Neural cell (in vitro differentiated cells): Measurements from ENCODE around the gene NR1D1. TPM values are rescaled to one million over a fixed set of nuclear protein-coding genes. Genes with fewer than 3 reads are reported as not detected.

Experiments
- H2AFZ ChIP-seq: fragments of 200-600, 300-800 bp; sonication (generic), shearing (Covaris generic); 2 replicates; pipeline ENCODE4 v1.6.0; 2014; ENCODE audit warnings: low read depth, mild to moderate bottlenecking, antibody characterized with exemption, low read length, moderate library complexity
- H3F3A ChIP-seq: fragments of 200-600 bp; shearing (Covaris generic); 2 replicates; pipeline ENCODE4 v1.6.1; 2016; ENCODE audit warnings: mild to moderate bottlenecking, moderate library complexity, mixed read lengths, antibody characterized with exemption, low read length; ENCODE audit not compliant: insufficient read depth, poor library complexity, severe bottlenecking
- H3K27ac ChIP-seq: fragments of 200-600, 300-800 bp; sonication (generic), shearing (Covaris generic); 2 replicates; pipeline ENCODE4 v1.5.1; 2014; ENCODE audit warnings: mild to moderate bottlenecking, low read length, moderate library complexity
- H3K27me3 ChIP-seq: fragments of 300-800, 200-600 bp; sonication (generic), shearing (Covaris generic); 2 replicates; pipeline ENCODE4 v1.6.0; 2014; ENCODE audit warnings: mild to moderate bottlenecking, low read depth, low read length, moderate library complexity; ENCODE audit not compliant: insufficient read depth
- H3K36me3 ChIP-seq: fragments of 300-800, 200-600 bp; sonication (generic), shearing (Covaris generic); 2 replicates; pipeline ENCODE4 v1.5.1; 2014; ENCODE audit warnings: mild to moderate bottlenecking, antibody characterized with exemption, low read length, moderate library complexity; ENCODE audit not compliant: insufficient read depth
- H3K4me2 ChIP-seq: fragments of 300-800, 200-600 bp; sonication (generic), shearing (Covaris generic); 2 replicates; pipeline ENCODE4 v1.6.0; 2014; ENCODE audit warnings: mild to moderate bottlenecking, low read length
- H3K4me3 ChIP-seq: fragments of 300-800, 200-600 bp; sonication (generic), shearing (Covaris generic); 2 replicates; pipeline ENCODE4 v1.5.1; 2014; ENCODE audit warnings: mild to moderate bottlenecking, low read length, moderate library complexity
- H3K79me2 ChIP-seq: fragments of 200-600 bp; shearing (Covaris generic); replicated peaks from 2 replicates; pipeline ENCODE4 v1.6.0; 2014; ENCODE audit warnings: mild to moderate bottlenecking, low read length, moderate library complexity; ENCODE audit not compliant: insufficient read depth
- H3K9ac ChIP-seq: fragments of 300-800, 200-600 bp; sonication (generic), shearing (Covaris generic); 2 replicates; pipeline ENCODE4 v1.6.1; 2016; ENCODE audit warnings: mild to moderate bottlenecking, low read length, mixed read lengths
- H3K9me2 ChIP-seq: fragments of 200-600 bp; shearing (Covaris generic); 2 replicates; pipeline ENCODE4 v1.6.1; 2016; ENCODE audit warnings: mild to moderate bottlenecking, low read length, mixed read lengths; ENCODE audit not compliant: insufficient read depth
- H3K9me3 ChIP-seq: fragments of 200-600, 300-800 bp; sonication (generic), shearing (Covaris generic); 2 replicates; pipeline ENCODE4 v1.6.1; 2016; ENCODE audit warnings: mild to moderate bottlenecking, mixed run types, low read length, moderate library complexity, mixed read lengths
- H4K20me1 ChIP-seq: fragments of 200-600 bp; shearing (Covaris generic); 2 replicates; pipeline ENCODE4 v1.6.1; 2016; ENCODE audit warnings: mild to moderate bottlenecking, mixed run types; ENCODE audit not compliant: insufficient read depth
- EP300 ChIP-seq: fragments of 450-650 bp; conservative IDR thresholded peaks from 2 replicates; pipeline ENCODE4 v1.6.1; 2014; ENCODE audit warnings: antibody characterized with exemption, mild to moderate bottlenecking, moderate library complexity; ENCODE audit not compliant: poor library complexity, severe bottlenecking
- EZH2 ChIP-seq: fragments of 200-600, 300-800 bp; shearing (Covaris generic), sonication (generic); IDR thresholded peaks from 2 replicates; pipeline ENCODE4 v1.6.1; 2014; ENCODE audit warnings: antibody characterized with exemption, low read length, borderline replicate concordance, mild to moderate bottlenecking; ENCODE audit not compliant: insufficient read depth, poor library complexity, severe bottlenecking
- MXI1 ChIP-seq: fragments of 450-650 bp; conservative IDR thresholded peaks from 2 replicates; pipeline ENCODE4 v1.6.1; 2014; ENCODE audit warnings: antibody characterized with exemption, mild to moderate bottlenecking; ENCODE audit not compliant: poor library complexity, severe bottlenecking
- POLR2AphosphoS5 ChIP-seq: IDR thresholded peaks from 2 replicates; pipeline ENCODE4 v1.6.1; 2012
- RAD21 ChIP-seq: fragments of 450-650 bp; conservative IDR thresholded peaks from 2 replicates; pipeline ENCODE4 v1.6.1; 2014; ENCODE audit warnings: antibody characterized with exemption, mild to moderate bottlenecking, moderate library complexity
- SMC3 ChIP-seq: fragments of 450-650 bp; conservative IDR thresholded peaks from 2 replicates; pipeline ENCODE4 v1.6.1; 2014; ENCODE audit warnings: antibody characterized with exemption, mild to moderate bottlenecking, moderate library complexity; ENCODE audit not compliant: poor library complexity
- TAF1 ChIP-seq: IDR thresholded peaks from 2 replicates; pipeline ENCODE4 v1.6.1; 2012; ENCODE audit warnings: low read depth
- polyA plus RNA-seq: library from polyadenylated mRNA; depleted of rRNA; stranded (reverse); fragments of >200 nt; gene quantifications from 2 replicates; pipeline ENCODE4 v1.2.3, GENCODE V29; 2014
- TF ChIP-seq, protein P1 (sequence below): IDR thresholded peaks from 2 replicates; pipeline ENCODE4 v1.6.1; 2012; ENCODE audit warnings: borderline replicate concordance
- TF ChIP-seq, protein P2 (sequence below): fragments of 450-650 bp; IDR thresholded peaks from 2 replicates; pipeline ENCODE4 v1.5.1; 2014; ENCODE audit warnings: antibody characterized with exemption, mild to moderate bottlenecking, moderate library complexity; ENCODE audit not compliant: poor library complexity, severe bottlenecking

Gene NR1D1
- polyA plus RNA-seq, 1 donor from 2014 or later = 0.73 TPM

DNA sequence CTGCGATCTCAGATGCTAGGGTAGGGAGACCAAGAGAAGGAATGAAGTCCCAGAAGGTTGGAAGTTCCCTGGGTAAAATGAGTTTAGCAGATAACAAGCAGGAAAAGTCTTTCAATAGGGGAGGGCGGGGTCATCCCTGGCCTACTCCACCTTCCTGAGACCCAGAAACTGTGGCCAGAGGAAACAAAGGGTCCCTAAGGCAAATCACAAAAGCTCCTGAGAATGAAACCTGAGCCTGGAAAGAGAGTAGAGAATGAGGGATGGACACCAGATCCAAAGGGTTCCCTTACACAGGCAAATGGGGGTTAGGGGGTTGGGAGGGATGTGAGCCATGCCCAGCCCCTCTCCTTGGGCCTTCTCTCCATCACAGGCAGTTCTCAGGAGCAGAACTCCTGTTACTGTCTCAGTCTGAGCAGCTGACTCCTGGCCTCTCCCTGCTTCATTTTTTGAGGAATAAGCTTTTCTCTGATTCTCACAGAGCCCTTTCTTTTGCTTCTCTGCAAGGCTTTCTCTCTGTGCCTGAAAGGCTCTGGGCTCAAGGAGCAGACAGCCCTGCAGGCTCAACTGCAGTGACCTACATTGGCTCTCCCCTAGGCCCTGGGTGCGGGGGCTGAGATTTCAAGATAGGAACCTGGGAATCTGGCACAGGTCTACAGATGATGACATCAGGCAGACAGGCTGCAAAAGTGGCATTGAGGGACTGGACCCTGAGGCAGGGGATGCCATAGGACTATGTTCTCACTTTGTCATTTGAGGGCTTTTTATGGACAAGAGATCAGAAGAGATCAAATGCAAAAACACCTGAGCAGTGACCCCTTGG, 9.8 kb upstream of the NR1D1 start:
- Histone ChIP-seq H2AFZ (no peak overlapping the region), H3K27me3 (no peaks in the 10 kb centered on the region), H3K4me2 (no peak overlapping the region), H3K79me2 (no peaks in the 10 kb centered on the region), H4K20me1 (no peaks in the 10 kb centered on the region), H3K9me2 (no peaks in the 10 kb centered on the region), H3K9ac (no peak overlapping the region), H3F3A (no peaks in the 10 kb centered on the region), H3K4me3 (no peak overlapping the region), H3K27ac (no peak overlapping the region), H3K9me3 (no peaks in the 10 kb centered on the region), H3K36me3 (no peaks in the 10 kb centered on the region)
- TF ChIP-seq TAF1 (no peak), SMC3 (no peak), MXI1 (no peak), POLR2AphosphoS5 (no peak), EZH2 (no peak), EP300 (no peak), RAD21 (no peak)
- TF ChIP-seq, protein P1, sequence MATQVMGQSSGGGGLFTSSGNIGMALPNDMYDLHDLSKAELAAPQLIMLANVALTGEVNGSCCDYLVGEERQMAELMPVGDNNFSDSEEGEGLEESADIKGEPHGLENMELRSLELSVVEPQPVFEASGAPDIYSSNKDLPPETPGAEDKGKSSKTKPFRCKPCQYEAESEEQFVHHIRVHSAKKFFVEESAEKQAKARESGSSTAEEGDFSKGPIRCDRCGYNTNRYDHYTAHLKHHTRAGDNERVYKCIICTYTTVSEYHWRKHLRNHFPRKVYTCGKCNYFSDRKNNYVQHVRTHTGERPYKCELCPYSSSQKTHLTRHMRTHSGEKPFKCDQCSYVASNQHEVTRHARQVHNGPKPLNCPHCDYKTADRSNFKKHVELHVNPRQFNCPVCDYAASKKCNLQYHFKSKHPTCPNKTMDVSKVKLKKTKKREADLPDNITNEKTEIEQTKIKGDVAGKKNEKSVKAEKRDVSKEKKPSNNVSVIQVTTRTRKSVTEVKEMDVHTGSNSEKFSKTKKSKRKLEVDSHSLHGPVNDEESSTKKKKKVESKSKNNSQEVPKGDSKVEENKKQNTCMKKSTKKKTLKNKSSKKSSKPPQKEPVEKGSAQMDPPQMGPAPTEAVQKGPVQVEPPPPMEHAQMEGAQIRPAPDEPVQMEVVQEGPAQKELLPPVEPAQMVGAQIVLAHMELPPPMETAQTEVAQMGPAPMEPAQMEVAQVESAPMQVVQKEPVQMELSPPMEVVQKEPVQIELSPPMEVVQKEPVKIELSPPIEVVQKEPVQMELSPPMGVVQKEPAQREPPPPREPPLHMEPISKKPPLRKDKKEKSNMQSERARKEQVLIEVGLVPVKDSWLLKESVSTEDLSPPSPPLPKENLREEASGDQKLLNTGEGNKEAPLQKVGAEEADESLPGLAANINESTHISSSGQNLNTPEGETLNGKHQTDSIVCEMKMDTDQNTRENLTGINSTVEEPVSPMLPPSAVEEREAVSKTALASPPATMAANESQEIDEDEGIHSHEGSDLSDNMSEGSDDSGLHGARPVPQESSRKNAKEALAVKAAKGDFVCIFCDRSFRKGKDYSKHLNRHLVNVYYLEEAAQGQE = no peak
- TF ChIP-seq, protein P2, sequence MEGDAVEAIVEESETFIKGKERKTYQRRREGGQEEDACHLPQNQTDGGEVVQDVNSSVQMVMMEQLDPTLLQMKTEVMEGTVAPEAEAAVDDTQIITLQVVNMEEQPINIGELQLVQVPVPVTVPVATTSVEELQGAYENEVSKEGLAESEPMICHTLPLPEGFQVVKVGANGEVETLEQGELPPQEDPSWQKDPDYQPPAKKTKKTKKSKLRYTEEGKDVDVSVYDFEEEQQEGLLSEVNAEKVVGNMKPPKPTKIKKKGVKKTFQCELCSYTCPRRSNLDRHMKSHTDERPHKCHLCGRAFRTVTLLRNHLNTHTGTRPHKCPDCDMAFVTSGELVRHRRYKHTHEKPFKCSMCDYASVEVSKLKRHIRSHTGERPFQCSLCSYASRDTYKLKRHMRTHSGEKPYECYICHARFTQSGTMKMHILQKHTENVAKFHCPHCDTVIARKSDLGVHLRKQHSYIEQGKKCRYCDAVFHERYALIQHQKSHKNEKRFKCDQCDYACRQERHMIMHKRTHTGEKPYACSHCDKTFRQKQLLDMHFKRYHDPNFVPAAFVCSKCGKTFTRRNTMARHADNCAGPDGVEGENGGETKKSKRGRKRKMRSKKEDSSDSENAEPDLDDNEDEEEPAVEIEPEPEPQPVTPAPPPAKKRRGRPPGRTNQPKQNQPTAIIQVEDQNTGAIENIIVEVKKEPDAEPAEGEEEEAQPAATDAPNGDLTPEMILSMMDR = no peak

DNA sequence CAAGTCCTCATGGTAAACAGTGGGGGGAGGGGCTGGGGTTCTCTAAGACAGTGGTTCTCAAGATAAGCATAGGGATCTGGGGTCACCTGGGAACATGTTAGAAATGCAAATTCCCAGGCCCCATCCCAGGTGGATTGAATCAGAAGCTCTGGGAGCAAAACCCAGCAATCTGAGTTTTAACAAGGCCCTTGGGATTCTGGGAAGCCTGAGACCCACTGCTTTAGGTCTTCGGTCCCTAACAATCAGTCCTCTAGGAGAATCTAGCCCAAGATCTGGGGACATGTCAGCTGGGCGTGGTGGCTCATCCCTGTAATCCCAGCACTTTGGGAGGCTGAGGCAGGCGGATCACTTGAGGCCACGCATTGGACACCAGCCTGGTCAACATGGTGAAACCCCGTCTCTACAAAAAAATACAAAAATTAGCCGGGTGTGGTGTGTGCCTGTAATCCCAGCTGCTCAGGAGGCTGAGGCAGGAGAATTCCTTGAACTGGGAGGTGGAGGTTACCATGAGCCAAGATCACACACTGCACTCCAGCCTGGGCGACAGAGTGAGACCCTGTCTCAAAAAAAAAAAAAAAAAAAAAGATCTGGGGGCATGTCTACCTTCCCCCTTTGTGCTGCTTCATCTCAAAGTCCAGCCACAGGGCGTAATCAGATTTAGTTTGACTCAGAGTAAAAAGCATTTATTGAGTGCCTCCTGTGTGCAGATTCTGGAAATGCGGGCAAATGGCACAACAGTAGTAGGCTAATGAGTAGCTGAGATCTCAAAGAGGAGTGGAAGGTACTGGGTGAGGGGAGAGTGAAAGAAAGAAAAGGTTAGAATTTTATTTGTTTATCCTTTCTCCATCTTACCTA, 8.8 kb upstream of the NR1D1 start:
- no peak for TF ChIP-seq TAF1
- TF ChIP-seq, protein P2 = no peak
- no peak for TF ChIP-seq EP300
- TF ChIP-seq POLR2AphosphoS5 = no peak
- TF ChIP-seq, protein P1 = no peak
- no peak for TF ChIP-seq RAD21
- Histone ChIP-seq H3K9me3 (no peaks in the 10 kb centered on the region), H3K9me2 (no peaks in the 10 kb centered on the region), H3K79me2 (no peaks in the 10 kb centered on the region), H3K9ac (no peak overlapping the region), H2AFZ (no peak overlapping the region), H3K36me3 (no peaks in the 10 kb centered on the region), H4K20me1 (no peaks in the 10 kb centered on the region), H3K4me2 (no peak overlapping the region), H3K27ac (no peak overlapping the region), H3F3A (no peaks in the 10 kb centered on the region), H3K27me3 (no peaks in the 10 kb centered on the region), H3K4me3 (no peak overlapping the region)
